Naive B cell (primary cell): ENCODE data around the gene KRT12. TPM values are rescaled to one million over a fixed set of nuclear protein-coding genes. Genes with fewer than 3 reads are reported as not detected.

Experiments
- ATAC-seq, 2 donors: fragments of 150-1000 bp; cut with Tn5 transposase; 2 replicates each; pipeline ENCODE4 v1.10.0; 2021; ENCODE audit warnings: low read depth in 2 of 2, mild to moderate bottlenecking in 2 of 2, moderate library complexity in 2 of 2
- DNase-seq: peaks from one replicate; pipeline ENCODE4 v3.0.0; 2022
- H3K27ac Mint-ChIP-seq, 6 donors: one replicate each; pipeline ENCODE4 v1.8.0; 2020 to 2022; ENCODE audit warnings: mild to moderate bottlenecking in 6 of 6, mixed read lengths in 6 of 6, moderate library complexity in 5 of 6, inconsistent platforms in 2 of 6
- H3K27me3 Mint-ChIP-seq, 3 donors: one replicate each; pipeline ENCODE4 v1.8.0; 2021 to 2022; ENCODE audit warnings: mixed read lengths in 3 of 3, mild to moderate bottlenecking in 1 of 3
- H3K36me3 Mint-ChIP-seq, 2 donors: one replicate each; pipeline ENCODE4 v1.8.0; 2020 to 2022; ENCODE audit warnings: mixed read lengths in 2 of 2, inconsistent platforms in 1 of 2, mild to moderate bottlenecking in 1 of 2
- H3K4me1 Mint-ChIP-seq, 3 donors: one replicate each; pipeline ENCODE4 v1.8.0; 2020 to 2022; ENCODE audit warnings: mixed read lengths in 3 of 3, inconsistent platforms in 1 of 3, mild to moderate bottlenecking in 1 of 3, moderate library complexity in 1 of 3
- H3K4me3 Mint-ChIP-seq, 8 donors: one replicate each; pipeline ENCODE4 v1.8.0; 2020 to 2022; ENCODE audit warnings: mild to moderate bottlenecking in 8 of 8, mixed read lengths in 8 of 8, moderate library complexity in 8 of 8, inconsistent platforms in 2 of 8
- H3K9me3 Mint-ChIP-seq, 7 donors: one replicate each; pipeline ENCODE4 v1.8.0; 2020 to 2022; ENCODE audit warnings: mixed read lengths in 7 of 7, mild to moderate bottlenecking in 5 of 7, inconsistent platforms in 2 of 7, moderate library complexity in 1 of 7
- polyA plus RNA-seq, 6 donors: library from polyadenylated mRNA; unstranded; fragments of 300-500 nt; fragmentation: Illumina TruSeq; gene quantifications; one replicate each; pipeline ENCODE4 v1.2.3, GENCODE V29; 2021; ENCODE audit warnings: low read depth in 6 of 6

The KRT12 gene
- polyA plus RNA-seq, 6 donors from 2014 or later = not detected

GRCh38 chr17:40901981-40902474 is 35.0 kb upstream of the KRT12 start:
- Mint-ChIP-seq H3K27ac (no peak overlapping the region), H3K9me3 (no peaks in the 10 kb centered on the region), H3K4me1 (no peaks in the 10 kb centered on the region), H3K36me3 (no peaks in the 10 kb centered on the region), H3K27me3 (peaks cover 49 to 60% (median 53%) of the 10 kb centered on the region in 3 donors), H3K4me3 (no peak overlapping the region)
- DNase-seq (no peak), ATAC-seq (no peak)

- ATAC-seq = no peak
- Mint-ChIP-seq H3K4me3 (no peak overlapping the region), H3K27ac (no peak overlapping the region), H3K36me3 (no peaks in the 10 kb centered on the region), H3K27me3 (peaks cover 40 to 54% (median 41%) of the 10 kb centered on the region in 3 donors), H3K9me3 (no peaks in the 10 kb centered on the region), H3K4me1 (no peaks in the 10 kb centered on the region)
- DNase-seq = no peak
These were observed 33.9 kb upstream of the KRT12 start for GRCh38 chr17:40900809-40901356.

GRCh38 chr17:40896916-40897455 is 30.0 kb upstream of the KRT12 start:
- Mint-ChIP-seq H3K36me3 (no peaks in the 10 kb centered on the region), H3K4me1 (peaks cover 7 to 11% (median 8%) of the 10 kb centered on the region in 3 donors), H3K27me3 (peaks cover 32 to 62% (median 46%) of the 10 kb centered on the region in 3 donors), H3K27ac (no peak overlapping the region), H3K9me3 (no peaks in the 10 kb centered on the region), H3K4me3 (no peak overlapping the region)
- no peak for DNase-seq
- no peak for ATAC-seq

DNA sequence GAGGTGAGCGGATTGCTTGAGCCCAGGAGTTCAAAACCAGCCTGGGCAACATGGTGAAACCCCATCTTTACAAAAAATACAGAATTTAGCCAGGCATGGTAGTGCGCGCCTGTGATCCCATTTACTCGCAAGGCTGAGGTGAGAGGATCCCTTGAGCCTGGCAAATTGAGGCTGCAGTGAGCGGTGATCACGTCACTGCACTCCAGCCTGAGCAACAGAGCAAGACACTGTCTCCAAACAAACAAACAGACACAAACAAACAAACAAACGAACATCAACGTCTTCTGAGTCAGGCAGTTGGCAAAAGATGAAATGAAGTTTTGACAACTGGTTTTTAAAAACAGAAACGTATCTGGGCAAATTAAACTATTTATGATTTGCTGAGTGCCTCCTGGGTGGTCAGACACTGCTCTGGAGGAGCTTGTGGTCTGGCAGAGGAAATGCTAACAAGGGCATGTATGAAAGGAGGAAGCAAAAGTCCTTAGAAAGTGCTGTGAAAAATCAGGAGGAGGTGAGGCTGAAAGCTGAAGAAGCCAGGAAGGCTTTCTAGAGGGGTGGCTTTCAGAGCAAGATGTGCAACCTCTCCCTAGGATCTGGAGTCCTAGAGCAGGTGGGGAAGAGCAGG is 28.2 kb upstream of the KRT12 start:
- Mint-ChIP-seq H3K27me3 (peaks cover 27 to 60% (median 34%) of the 10 kb centered on the region in 3 donors), H3K4me1 (peaks cover 7 to 11% (median 8%) of the 10 kb centered on the region in 3 donors), H3K36me3 (no peaks in the 10 kb centered on the region), H3K4me3 (no peak overlapping the region), H3K27ac (no peak overlapping the region), H3K9me3 (no peaks in the 10 kb centered on the region)
- no peak for ATAC-seq
- no peak for DNase-seq

DNA sequence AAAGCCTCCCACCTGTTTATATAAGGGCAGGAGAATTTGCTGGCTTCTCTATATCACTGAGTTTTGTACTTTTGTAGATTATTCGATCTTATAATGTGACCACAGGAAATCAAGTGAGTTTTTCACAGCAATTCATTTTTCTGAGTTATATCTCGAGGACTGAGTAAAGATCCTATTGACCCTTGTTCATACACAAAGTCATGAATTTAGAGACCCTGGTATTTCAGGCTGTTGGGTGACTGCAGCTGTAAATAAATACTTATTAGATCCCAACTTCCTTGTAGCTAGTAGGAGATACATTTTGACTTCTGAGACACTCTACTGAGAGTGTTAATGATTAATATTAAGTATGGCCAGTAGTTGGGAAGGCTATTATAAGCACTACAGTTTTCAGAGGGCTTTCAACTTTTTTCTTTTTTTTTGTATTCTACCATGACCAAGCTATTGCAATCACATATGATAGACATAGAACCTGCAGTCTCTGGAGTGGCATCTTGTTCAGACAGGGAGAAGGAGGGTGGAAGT is 21.2 kb upstream of the KRT12 start:
- Mint-ChIP-seq H3K4me3 (no peak overlapping the region), H3K27me3 (peaks cover 29 to 60% (median 47%) of the 10 kb centered on the region in 3 donors), H3K9me3 (no peaks in the 10 kb centered on the region), H3K27ac (no peak overlapping the region), H3K36me3 (no peaks in the 10 kb centered on the region), H3K4me1 (peaks cover 0 to 13% (median 10%) of the 10 kb centered on the region in 3 donors)
- ATAC-seq (no peak), DNase-seq (no peak)

DNA sequence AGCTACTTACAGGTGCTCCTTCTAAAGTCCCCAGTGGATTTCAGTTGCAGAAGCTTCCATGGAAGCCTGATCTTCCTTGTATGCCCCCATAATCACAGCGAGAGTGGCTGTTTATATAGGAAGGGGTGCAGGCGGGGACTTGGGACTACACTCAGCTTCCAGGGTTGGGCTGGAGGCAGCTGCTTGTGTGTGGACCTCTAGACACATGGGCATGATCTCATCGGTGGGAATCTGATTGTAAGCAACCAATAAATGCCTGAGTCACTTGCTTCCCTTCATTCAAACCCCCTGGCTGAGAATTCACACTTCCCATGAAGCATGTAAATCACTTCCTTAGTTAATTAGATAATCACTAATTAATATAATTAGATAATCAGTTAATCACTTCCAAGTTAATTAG is 19.1 kb upstream of the KRT12 start:
- Mint-ChIP-seq H3K4me1 (peaks cover 0 to 10% (median 9%) of the 10 kb centered on the region in 3 donors), H3K27me3 (peaks cover 20 to 57% (median 42%) of the 10 kb centered on the region in 3 donors), H3K36me3 (no peaks in the 10 kb centered on the region), H3K9me3 (no peaks in the 10 kb centered on the region), H3K27ac (no peak overlapping the region), H3K4me3 (no peak overlapping the region)
- DNase-seq = no peak
- ATAC-seq = no peak

GRCh38 chr17:40884708-40885512 is 17.9 kb upstream of the KRT12 start, which contains the start of gene KRT20:
Gene KRT20, minus strand, starts transcription at chr17:40885242. Its CDS starts 57 bp downstream, at chr17:40885185.
- no peaks in the 10 kb centered on the region for H3K9me3 Mint-ChIP-seq
- peaks cover 0 to 10% (median 9%) of the 10 kb centered on the region in 3 donors for H3K4me1 Mint-ChIP-seq
- DNase-seq = no peak
- no peaks in the 10 kb centered on the region for H3K36me3 Mint-ChIP-seq
- no peak within 1 kb of the TSS for H3K4me3 Mint-ChIP-seq
- ATAC-seq = no peak
- peaks cover 20 to 47% (median 45%) of the 10 kb centered on the region in 3 donors for H3K27me3 Mint-ChIP-seq
- H3K27ac Mint-ChIP-seq = no peak within 1 kb of the TSS

GRCh38 chr17:40883626-40884334 is 16.8 kb upstream of the KRT12 start:
- Mint-ChIP-seq H3K27me3 (peaks cover 16 to 36% (median 35%) of the 10 kb centered on the region in 3 donors), H3K27ac (no peak overlapping the region), H3K9me3 (no peaks in the 10 kb centered on the region), H3K36me3 (no peaks in the 10 kb centered on the region), H3K4me1 (peaks cover 0 to 4% (median 3%) of the 10 kb centered on the region in 3 donors), H3K4me3 (no peak overlapping the region)
- DNase-seq (no peak), ATAC-seq (no peak)

- ATAC-seq = no peak
- Mint-ChIP-seq H3K4me1 (no peaks in the 10 kb centered on the region), H3K4me3 (peak overlapping the region in 1 of 8 donors; percentile 34), H3K27me3 (peaks cover 11 to 29% (median 28%) of the 10 kb centered on the region in 3 donors), H3K9me3 (no peaks in the 10 kb centered on the region), H3K36me3 (no peaks in the 10 kb centered on the region), H3K27ac (peak overlapping the region in 1 of 6 donors; percentile 1)
- no peak for DNase-seq
These were observed 16.0 kb upstream of the KRT12 start for GRCh38 chr17:40883031-40883430.

GRCh38 chr17:40879026-40879425 is 12.0 kb upstream of the KRT12 start:
- ATAC-seq (no peak), DNase-seq (no peak)
- Mint-ChIP-seq H3K4me3 (no peak overlapping the region), H3K36me3 (no peaks in the 10 kb centered on the region), H3K27ac (no peak overlapping the region), H3K4me1 (no peaks in the 10 kb centered on the region), H3K27me3 (peaks cover 11 to 27% (median 16%) of the 10 kb centered on the region in 3 donors), H3K9me3 (no peaks in the 10 kb centered on the region)

- H3K27me3 Mint-ChIP-seq = peaks cover 12 to 20% (median 13%) of the 10 kb centered on the region in 3 donors
- no peaks in the 10 kb centered on the region for H3K36me3 Mint-ChIP-seq
These were observed 11.0 kb upstream of the KRT12 start for GRCh38 chr17:40878044-40878443.

DNA sequence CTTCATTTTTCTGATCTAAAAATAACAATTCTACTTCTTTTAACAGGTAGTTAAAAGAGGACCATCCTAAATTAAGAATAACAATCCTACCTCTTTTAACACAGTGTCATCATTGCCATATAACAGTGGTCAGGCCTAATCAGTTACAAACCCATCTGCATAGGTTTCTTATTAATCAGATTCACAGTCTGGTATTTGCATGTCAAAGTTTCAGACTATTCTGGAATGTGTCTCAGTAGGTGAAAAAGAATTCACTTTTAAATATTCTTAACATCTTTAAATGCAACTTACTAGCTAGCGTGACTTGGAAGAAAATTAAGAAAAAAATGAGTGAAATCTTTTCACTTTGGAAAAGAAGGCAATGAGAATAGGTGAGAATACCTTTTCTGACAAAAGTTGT is 6.8 kb upstream of the KRT12 start:
- no peak overlapping the region for H3K4me3 Mint-ChIP-seq
- ATAC-seq = no peak
- H3K27ac Mint-ChIP-seq = no peak overlapping the region
- no peaks in the 10 kb centered on the region for H3K4me1 Mint-ChIP-seq
- peaks cover 30 to 46% (median 40%) of the 10 kb centered on the region in 3 donors for H3K27me3 Mint-ChIP-seq
- H3K9me3 Mint-ChIP-seq = no peaks in the 10 kb centered on the region
- no peak for DNase-seq
- no peaks in the 10 kb centered on the region for H3K36me3 Mint-ChIP-seq

More at GRCh38 chr17:40878044-40878443, 11.0 kb upstream of the KRT12 start:
- Mint-ChIP-seq H3K9me3 (no peaks in the 10 kb centered on the region), H3K27ac (no peak overlapping the region), H3K4me3 (no peak overlapping the region), H3K4me1 (no peaks in the 10 kb centered on the region)
- ATAC-seq (no peak), DNase-seq (no peak)

- H3K4me3 Mint-ChIP-seq = no peak overlapping the region
- H3K4me1 Mint-ChIP-seq = no peaks in the 10 kb centered on the region
- no peak overlapping the region for H3K27ac Mint-ChIP-seq
- H3K9me3 Mint-ChIP-seq = no peaks in the 10 kb centered on the region
- H3K27me3 Mint-ChIP-seq = peaks cover 30 to 46% (median 40%) of the 10 kb centered on the region in 3 donors
- ATAC-seq = no peak
- no peak for DNase-seq
- no peaks in the 10 kb centered on the region for H3K36me3 Mint-ChIP-seq
These were observed 6.2 kb upstream of the KRT12 start for GRCh38 chr17:40873255-40873654.
